GM23338 (cell line): ENCODE results near the gene SPNS3.

ENCODE experiments used
- CREB1 ChIP-seq: fragments of 250-450 bp; sonication (Bioruptor Pico); IDR thresholded peaks from 2 replicates; pipeline ENCODE4 v1.5.0; 2020; ENCODE audit warnings: low read depth, mild to moderate bottlenecking, moderate library complexity
- CTCF ChIP-seq, 2 experiments: fragments of 200-600 bp in 1 of 2; sonication (generic) in 1 of 2; conservative IDR thresholded peaks; 2 replicates each; pipeline versions ENCODE4 v1.5.1 to v1.6.1; 2016 to 2017; ENCODE audit warnings: antibody characterized with exemption in 2 of 2, low read depth in 2 of 2, mild to moderate bottlenecking in 2 of 2, moderate library complexity in 1 of 2
- ETS1 ChIP-seq: IDR thresholded peaks from 2 replicates; pipeline ENCODE4 v1.6.1; 2016; ENCODE audit warnings: antibody characterized with exemption
- EZH2 ChIP-seq: fragments of 200-600 bp; sonication (generic); IDR thresholded peaks from one replicate; pipeline ENCODE4 v1.8.0; 2017; ENCODE audit warnings: antibody characterized with exemption, mild to moderate bottlenecking, low read depth; ENCODE audit not compliant: unreplicated experiment
- EZH2phosphoT487 ChIP-seq: fragments of 200-600 bp; sonication (generic); IDR thresholded peaks from one replicate; pipeline ENCODE4 v1.8.1; 2018; ENCODE audit warnings: antibody characterized with exemption; ENCODE audit not compliant: unreplicated experiment
- JUNB ChIP-seq: IDR thresholded peaks from one replicate; pipeline ENCODE4 v1.6.1; 2016; ENCODE audit warnings: antibody characterized with exemption; ENCODE audit not compliant: unreplicated experiment
- NANOG ChIP-seq: IDR thresholded peaks from 2 replicates; pipeline ENCODE4 v1.6.1; 2016; ENCODE audit warnings: antibody characterized with exemption, borderline replicate concordance
- POLR2AphosphoS5 ChIP-seq: IDR thresholded peaks from 2 replicates; pipeline ENCODE4 v1.6.1; 2016; ENCODE audit warnings: antibody characterized with exemption, low read depth
- REST ChIP-seq: IDR thresholded peaks from one replicate; pipeline ENCODE4 v1.6.1; 2018; ENCODE audit warnings: antibody characterized with exemption; ENCODE audit not compliant: unreplicated experiment
- STAT1 ChIP-seq: IDR thresholded peaks from one replicate; pipeline ENCODE4 v1.6.1; 2016; ENCODE audit warnings: antibody characterized with exemption; ENCODE audit not compliant: unreplicated experiment
- ZNF114 ChIP-seq: fragments of 250-450 bp; sonication (Bioruptor Pico); IDR thresholded peaks from 2 replicates; pipeline ENCODE4 v1.5.0; 2020; ENCODE audit warnings: mild to moderate bottlenecking, moderate library complexity
- ZNF331 ChIP-seq: fragments of 250-450 bp; sonication (Bioruptor Pico); IDR thresholded peaks from 2 replicates; pipeline ENCODE4 v1.5.0; 2020; ENCODE audit warnings: low read depth, mild to moderate bottlenecking, moderate library complexity
- ZNF462 ChIP-seq: fragments of 250-450 bp; sonication (Bioruptor Pico); IDR thresholded peaks from 2 replicates; pipeline ENCODE4 v1.5.0; 2020; ENCODE audit warnings: mild to moderate bottlenecking, moderate library complexity

GRCh38 chr17:4405038-4405669 lies 28.6 kb upstream of the SPNS3 start:
- no peak for TF ChIP-seq POLR2AphosphoS5
- TF ChIP-seq CTCF (conservative IDR thresholded peaks at IDR 0.05; ENCODE audit: low read depth in 2 of 2): no peak; a peak in 1 of 4 replicates
- no peak for TF ChIP-seq EZH2
- TF ChIP-seq ZNF114 (CRISPR knock-in tag): no peak
- no peak for TF ChIP-seq REST
- TF ChIP-seq ZNF331: no peak
- TF ChIP-seq CREB1 (CRISPR knock-in tag): no peak
- no peak for TF ChIP-seq EZH2phosphoT487
- 0 out of 2 replicates have a peak, but pooled peaks have one; percentile 8 for TF ChIP-seq ZNF462
- no peak for TF ChIP-seq NANOG
- TF ChIP-seq ETS1: no peak
- no peak for TF ChIP-seq JUNB
- no peak for TF ChIP-seq STAT1
